ENCODE results near the gene POMGNT1.
"Not testable (repeated sequence)": the region's sequence is repeated elsewhere in the genome, so short reads cannot be mapped to it uniquely, and the experiment has no call there.

POMGNT1 gene

DNA sequence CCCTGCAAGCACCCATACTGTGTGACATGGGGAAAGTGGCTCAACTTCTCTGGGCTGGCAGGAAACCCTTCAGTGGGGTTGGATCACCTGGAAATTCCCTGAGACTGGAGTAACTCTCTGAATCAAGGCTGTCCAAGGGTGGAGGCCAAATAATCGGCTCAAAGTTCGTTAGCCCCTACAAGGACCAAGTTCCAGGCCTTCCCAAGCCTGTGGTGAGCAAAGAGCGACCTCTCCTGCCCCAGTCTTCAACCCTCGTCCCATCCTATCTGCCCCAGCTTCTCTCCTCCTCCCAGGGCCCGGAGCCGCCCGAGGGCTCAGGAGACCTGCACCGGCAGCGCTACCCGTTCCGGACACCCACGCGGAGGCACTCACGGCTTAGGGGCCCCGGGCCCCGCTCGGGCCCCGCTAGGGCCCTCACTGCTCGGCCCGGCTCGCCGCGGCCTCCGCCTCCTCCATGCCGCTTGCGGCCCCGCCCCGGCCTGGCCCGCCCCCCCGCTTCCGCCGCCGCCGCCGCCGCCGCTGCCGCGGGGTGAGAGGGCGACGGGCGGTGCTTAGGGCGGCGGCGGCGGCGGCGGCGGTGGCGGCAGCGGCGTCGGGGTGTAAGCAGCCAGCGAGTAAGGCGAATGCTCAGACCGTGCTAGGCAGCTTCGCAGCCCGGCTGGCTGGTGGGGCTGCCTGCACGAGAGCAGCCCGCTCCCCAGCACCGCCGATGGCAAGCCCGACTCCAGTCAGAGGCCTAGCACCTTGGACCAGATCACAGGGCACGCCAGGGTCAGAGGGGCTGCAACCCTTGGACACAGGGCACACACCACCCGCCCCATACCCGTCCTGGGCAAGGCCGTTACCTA lies at the start of gene POMGNT1:
TSS of gene POMGNT1 (minus strand) at position 471 of the 848 bp plus-strand sequence. CDS start 613 bp downstream, outside the sequence.
- peak; percentile 86 for DNase-seq (ENCODE audit: low read depth, low spot score)

DNA sequence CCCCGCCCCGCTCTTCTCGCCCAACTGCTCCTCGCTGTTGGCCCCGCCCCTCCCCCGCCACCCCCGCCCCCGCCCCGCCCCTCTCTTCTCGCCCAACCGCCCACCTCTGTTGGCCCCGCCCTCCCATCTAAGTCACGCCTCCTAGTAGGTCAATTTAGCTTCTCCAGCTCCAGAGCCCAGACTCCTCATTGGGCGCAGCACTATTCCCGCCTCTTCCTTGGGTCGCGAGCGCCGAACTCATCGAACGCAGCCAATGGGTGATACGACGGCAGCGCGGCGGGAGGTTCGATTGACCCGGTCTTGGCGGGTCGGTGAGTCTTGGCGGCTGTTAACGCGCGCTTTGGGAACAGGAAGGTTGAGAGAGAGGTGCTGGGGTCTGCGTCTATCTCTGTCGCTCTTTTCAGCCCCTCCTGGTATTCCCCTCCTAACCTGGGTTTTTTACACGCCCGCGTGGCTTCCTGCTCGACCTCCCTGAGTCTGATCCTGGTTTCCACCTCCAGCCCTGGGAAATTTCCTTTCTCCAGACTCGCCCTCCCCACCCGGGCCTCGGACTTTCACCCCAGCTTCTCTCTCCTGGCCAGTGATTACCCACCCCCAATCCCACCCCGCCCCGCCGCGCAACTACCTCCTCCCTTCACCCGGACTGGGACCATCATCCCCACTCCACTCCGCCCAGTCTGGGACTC lies 49.3 kb upstream of the POMGNT1 start, which contains the start of gene RAD54L:
TSS of gene RAD54L (plus strand) at position 328 of the 686 bp plus-strand sequence. CDS start 643 bp downstream, outside the sequence.
- DNase-seq (ENCODE audit: low read depth, low spot score) = peak; percentile 99

DNA sequence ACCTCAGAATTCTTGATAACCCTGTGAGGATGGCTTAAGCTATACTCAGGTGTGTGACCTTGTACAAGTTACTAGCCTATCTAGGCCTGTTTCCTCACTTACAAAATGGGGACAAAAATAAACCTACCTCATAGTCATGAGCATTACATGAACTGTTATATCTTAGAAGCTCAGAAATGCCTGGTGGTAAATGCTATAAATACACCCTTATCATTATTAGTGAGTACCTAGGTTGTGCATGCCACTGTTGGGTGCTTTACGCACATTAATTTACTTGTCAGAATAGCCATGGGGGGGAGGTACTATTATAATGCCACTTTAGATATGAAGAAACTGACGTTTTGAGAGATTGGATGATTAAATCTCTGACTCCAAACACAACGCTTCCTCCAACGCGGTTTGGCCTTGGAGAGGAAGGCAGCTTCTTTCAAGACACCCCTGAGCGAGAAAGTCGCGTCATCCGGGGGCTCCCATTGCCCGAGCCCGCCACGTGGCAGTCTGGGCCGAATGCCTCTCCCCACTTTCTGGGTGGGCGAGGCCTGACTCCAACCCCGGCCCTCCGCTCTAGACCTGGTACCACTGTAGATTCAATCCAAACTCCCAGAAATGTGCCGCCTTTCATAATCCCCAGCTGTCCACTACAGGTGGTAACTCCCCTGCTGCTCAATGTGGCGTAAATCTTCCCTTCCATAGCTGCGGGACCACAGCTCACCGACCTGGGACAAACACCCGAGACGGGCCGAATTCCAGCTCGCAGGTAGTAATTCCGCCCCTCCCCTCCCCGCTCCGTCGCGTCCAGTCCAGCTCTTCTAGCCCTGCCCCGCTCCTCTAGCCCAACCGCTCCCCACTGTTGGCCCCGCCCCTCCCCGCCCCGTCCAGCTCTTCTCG lies 48.6 kb upstream of the POMGNT1 start:
- DNase-seq (ENCODE audit: low read depth, low spot score) = no peak

DNA sequence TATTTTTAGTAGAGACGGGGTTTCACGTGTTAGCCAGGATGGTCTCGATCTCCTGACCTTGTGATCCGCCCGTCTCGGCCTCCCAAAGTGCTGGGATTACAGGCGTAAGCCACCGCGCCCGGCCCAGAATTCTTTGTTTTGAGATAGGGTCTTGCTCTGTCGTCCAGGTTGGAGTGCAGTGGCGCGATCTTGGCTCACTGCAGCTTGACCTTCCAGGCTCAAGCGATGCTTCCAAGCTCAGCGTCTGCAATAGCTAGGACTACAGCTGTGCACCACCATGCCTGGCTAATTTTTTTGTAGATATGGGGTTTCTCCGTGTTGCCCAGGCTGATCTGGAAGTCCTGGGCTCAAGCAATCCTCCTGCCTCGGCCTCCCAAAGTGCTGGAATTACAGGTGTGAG lies 47.9 kb upstream of the POMGNT1 start:
- not testable (repeated sequence) for DNase-seq (ENCODE audit: low read depth, low spot score)

- peak; percentile 25 for DNase-seq (ENCODE audit: low read depth, low spot score)
These were observed 46.6 kb upstream of the POMGNT1 start for GRCh38 chr1:46244656-46245371.

DNA sequence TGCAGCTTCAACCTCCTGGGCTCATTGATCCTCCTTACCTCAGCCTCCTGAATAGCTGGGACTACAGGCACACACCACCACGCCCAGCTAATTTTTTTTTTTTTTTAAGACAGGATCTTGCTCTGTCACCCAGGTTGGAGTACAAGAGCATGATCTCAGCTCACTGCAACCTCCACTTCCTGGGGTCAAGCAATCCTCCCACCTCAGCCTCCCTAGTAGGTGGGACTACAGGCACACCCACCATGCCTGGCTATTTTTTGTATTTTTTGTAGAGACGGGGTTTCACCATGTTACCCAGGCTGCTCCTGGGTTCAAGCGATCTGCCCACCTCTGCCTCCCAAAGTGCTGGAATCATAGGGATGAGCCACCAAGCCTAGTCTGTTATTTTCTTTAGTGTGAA lies 45.6 kb upstream of the POMGNT1 start:
- DNase-seq (ENCODE audit: low read depth, low spot score) = not testable (repeated sequence)

- no peak for DNase-seq (ENCODE audit: low read depth, low spot score)
These were observed 44.7 kb upstream of the POMGNT1 start for GRCh38 chr1:46242918-46243317.

DNA sequence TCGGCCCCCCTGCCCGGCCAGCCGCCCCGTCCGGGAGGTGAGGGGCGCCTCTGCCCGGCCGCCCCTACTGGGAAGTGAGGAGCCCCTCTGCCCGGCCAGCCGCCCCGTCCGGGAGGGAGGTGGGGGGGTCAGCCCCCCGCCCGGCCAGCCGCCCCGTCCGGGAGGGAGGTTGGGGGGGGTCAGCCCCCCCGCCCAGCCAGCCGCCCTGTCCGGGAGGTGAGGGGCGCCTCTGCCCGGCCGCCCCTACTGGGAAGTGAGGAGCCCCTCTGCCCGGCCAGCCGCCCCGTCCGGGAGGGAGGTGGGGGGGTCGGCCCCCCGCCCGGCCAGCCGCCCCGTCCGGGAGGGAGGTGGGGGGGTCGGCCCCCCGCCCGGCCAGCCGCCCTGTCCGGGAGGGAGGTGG lies 43.5 kb upstream of the POMGNT1 start:
- DNase-seq (ENCODE audit: low read depth, low spot score) = not testable (repeated sequence)

GRCh38 chr1:46238865-46239264 lies 40.6 kb upstream of the POMGNT1 start:
- DNase-seq (ENCODE audit: low read depth, low spot score) = not testable (repeated sequence)

- no peak for DNase-seq (ENCODE audit: low read depth, low spot score)
These were observed 38.6 kb upstream of the POMGNT1 start for GRCh38 chr1:46236882-46237281.

- not testable (repeated sequence) for DNase-seq (ENCODE audit: low read depth, low spot score)
These were observed 33.0 kb upstream of the POMGNT1 start for GRCh38 chr1:46231231-46231630.

- no peak for DNase-seq (ENCODE audit: low read depth, low spot score)
These were observed 26.7 kb upstream of the POMGNT1 start for GRCh38 chr1:46224966-46225365.

DNA sequence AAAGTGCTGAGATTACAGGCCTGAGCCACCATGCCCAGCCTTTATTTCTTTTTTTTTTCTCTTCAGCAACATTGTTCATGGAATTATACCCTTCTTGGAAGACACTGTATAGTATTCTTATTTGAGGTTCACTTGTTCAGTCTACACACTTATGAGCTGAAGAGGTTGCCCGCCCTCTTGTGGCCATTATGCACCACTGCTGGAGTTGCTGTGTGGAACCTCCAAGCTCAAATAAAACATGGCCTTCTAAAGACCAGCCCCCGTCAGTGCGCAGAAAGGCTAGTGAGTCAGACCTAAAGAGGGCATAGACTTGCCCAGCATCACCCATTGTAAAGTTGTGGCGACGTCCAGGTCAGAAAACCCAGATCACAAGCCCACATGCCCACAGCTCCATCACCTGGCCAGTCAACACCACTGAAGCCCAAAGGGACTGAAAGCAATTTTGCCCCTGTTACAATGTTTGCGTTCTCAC lies 25.3 kb upstream of the POMGNT1 start:
- DNase-seq (ENCODE audit: low read depth, low spot score) = peak; percentile 93

GRCh38 chr1:46223055-46223454 lies 24.8 kb upstream of the POMGNT1 start:
- not testable (repeated sequence) for DNase-seq (ENCODE audit: low read depth, low spot score)

GRCh38 chr1:46221749-46222148 lies 23.5 kb upstream of the POMGNT1 start:
- no peak for DNase-seq (ENCODE audit: low read depth, low spot score)

DNA sequence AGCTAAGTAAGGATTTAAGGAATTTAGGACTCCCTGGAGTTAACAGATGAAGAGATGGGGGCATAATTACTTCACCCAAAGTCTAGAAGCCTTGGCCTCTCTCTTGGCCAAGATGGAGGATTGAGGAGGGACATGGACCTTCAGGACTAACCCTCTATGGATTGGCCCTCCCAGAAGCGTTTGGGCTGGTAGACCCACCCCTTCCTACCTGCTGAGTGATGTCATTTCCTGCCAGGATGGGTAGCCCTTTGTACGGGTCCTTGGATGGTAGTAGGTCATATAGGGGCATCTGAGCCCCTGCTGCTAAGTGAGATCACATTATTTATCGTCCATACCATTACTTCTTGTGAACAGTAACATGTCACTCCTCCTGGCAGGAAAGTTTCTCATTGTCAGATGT lies 22.6 kb upstream of the POMGNT1 start:
- DNase-seq (ENCODE audit: low read depth, low spot score) = no peak

DNA sequence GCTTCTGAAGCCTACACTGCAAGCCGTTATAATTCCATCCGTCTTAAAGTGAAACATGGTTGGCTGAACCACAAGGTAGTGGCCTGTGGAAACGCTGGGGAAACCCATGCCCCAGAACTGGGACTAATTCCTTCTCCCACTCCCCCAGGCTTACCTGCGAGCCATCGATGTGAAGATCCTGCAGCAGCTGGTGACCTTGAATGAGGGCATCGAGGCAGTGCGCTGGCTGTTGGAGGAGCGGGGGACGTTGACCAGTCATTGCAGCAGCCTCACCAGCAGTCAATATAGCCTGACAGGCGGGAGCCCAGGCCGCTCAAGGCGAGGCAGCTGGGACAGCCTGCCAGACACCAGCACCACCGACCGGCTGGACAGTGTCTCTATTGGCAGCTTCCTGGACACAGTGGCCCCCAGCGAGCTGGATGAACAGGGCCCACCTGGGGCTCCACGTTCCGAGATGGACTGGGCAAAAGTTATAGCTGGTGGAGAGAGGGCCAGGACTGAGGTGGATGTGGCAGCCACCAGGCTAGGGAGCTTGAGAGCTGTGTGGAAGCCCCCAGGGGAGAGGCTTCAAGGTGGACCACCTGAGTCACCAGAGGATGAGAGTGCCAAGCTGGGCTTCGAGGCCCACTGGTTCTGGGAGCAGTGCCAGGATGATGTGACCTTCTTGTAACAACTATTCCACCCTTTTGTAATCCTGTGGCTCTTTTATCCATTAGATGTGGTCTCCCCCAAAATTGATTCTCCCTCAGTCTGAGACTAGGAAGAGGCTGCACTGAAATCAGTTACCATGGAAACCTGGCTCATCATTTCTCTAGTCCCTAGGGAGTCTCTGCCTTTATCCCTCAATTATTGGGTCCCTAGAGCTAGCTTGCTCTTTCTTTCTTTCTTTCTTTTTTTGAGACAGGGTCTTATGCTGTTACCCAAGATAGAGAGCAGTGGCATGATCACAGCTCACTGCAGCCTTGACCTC lies 21.6 kb upstream of the POMGNT1 start:
- DNase-seq (ENCODE audit: low read depth, low spot score) = no peak

DNA sequence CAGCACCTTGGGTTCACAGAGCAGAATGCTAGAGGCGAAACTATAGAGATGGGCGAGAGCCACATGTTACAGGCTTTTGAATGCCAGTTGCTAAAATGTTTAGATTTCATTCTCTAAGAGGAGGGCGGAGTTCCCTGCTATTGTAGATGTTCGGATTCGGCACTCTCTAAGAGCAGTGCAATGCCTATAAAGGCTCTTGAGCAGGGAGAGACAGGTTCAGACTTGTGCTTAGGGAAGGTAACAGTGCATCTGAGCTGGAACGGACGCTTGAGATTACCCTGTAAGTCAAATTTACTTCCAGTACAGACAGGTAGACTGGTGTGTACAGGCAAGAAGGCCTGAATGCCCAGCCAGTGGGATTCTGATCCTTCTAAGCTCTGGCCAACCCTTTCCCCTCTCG lies 20.2 kb upstream of the POMGNT1 start:
- DNase-seq (ENCODE audit: low read depth, low spot score) = no peak

- no peak for DNase-seq (ENCODE audit: low read depth, low spot score)
These were observed 17.3 kb upstream of the POMGNT1 start for GRCh38 chr1:46215504-46215903.

DNA sequence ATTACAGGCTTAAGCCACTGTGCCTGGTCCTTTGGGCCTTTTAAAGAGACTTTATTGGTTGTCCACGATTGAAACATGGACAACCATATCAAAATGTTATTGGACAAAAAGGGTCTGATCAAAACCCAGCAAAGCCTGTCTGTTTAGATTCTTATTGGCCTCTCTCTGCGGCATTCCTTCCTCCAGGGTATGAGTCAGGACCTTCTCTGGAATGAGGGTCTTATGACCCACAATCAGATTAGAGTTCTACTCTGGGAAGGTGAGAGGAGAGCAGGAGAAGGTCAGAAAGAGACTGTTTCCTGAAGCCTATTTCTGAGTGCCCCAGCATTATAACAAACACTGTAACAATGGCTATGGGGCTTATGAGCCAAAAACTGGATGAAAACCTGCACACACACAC lies 12.8 kb upstream of the POMGNT1 start:
- no peak for DNase-seq (ENCODE audit: low read depth, low spot score)

Measured in astrocyte of the hippocampus (primary cell).